GM06990 (cell line): ENCODE results near the gene TCEAL2.
"Not testable (repeated sequence)": the region's sequence is repeated elsewhere in the genome, so short reads cannot be mapped to it uniquely, and the experiment has no call there.

ENCODE experiments used
- DNase-seq: peaks from one replicate; pipeline ENCODE4 v3.0.0-alpha.2; 2011; ENCODE audit not compliant: insufficient read length; ENCODE audit errors: extremely low read depth
- H3K27me3 ChIP-seq: replicated peaks from 2 replicates; pipeline ENCODE4 v1.6.0; 2011; ENCODE audit warnings: low read length; ENCODE audit not compliant: control insufficient read depth, insufficient read depth
- H3K36me3 ChIP-seq: 2 replicates; pipeline ENCODE4 v1.5.1; 2011; ENCODE audit warnings: low read length; ENCODE audit not compliant: control insufficient read depth, insufficient read depth
- H3K4me3 ChIP-seq: replicated peaks from 2 replicates; pipeline ENCODE4 v1.5.1; 2011; ENCODE audit warnings: low read depth, mild to moderate bottlenecking, control low read depth, low read length
- CTCF ChIP-seq: IDR thresholded peaks from 2 replicates; pipeline ENCODE4 v1.5.1; 2011; ENCODE audit warnings: low read length, control low read depth, mild to moderate bottlenecking, inconsistent platforms; ENCODE audit not compliant: insufficient read depth, poor library complexity, severe bottlenecking

The TCEAL2 gene

DNA sequence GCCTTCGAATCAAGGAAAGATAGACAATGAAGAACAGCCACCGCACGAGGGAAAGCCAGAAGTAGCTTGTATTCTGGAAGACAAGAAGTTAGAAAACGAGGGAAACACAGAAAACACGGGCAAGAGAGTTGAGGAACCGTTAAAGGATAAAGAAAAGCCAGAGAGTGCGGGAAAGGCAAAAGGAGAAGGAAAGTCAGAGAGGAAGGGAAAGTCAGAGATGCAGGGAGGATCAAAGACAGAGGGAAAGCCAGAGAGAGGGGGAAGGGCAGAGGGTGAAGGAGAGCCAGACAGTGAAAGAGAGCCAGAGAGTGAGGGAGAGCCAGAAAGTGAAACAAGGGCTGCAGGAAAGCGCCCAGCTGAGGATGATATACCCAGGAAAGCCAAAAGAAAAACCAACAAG lies 1.4 kb downstream of the TCEAL2 start:
- no peak overlapping the region for H3K4me3 ChIP-seq
- DNase-seq, result no peak
- TF ChIP-seq CTCF, result no peak
- H3K27me3 ChIP-seq, result no peaks in the 10 kb centered on the region
- no peaks in the 10 kb centered on the region for H3K36me3 ChIP-seq

DNA sequence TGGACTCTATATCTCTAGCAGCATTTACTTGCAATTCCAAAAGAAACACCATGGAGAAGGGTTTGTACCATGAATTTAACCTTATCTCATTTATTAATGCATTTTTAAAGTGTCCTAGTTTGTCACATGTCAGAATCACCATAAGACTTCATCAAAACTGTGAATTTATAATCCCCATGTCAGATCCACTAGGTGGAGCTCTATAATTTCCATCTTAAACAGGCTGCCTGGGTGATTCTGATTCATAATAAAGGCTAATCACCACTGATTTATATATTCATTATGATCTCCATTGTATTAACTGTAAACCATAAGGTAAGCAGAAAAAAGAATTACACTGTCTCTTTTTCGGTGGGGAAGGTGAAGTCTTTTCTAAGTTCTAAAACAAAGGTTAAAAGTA lies 4.0 kb downstream of the TCEAL2 start:
- no peaks in the 10 kb centered on the region for H3K36me3 ChIP-seq
- H3K27me3 ChIP-seq, result no peaks in the 10 kb centered on the region
- peak; percentile 45 for TF ChIP-seq CTCF
- H3K4me3 ChIP-seq, result no peak overlapping the region
- DNase-seq, result no peak

GRCh38 chrX:102138064-102138463 lies 12.6 kb downstream of the TCEAL2 start:
- DNase-seq, result no peak
- H3K36me3 ChIP-seq, result no peaks in the 10 kb centered on the region
- TF ChIP-seq CTCF, result no peak
- no peak overlapping the region for H3K4me3 ChIP-seq
- H3K27me3 ChIP-seq, result no peaks in the 10 kb centered on the region

DNA sequence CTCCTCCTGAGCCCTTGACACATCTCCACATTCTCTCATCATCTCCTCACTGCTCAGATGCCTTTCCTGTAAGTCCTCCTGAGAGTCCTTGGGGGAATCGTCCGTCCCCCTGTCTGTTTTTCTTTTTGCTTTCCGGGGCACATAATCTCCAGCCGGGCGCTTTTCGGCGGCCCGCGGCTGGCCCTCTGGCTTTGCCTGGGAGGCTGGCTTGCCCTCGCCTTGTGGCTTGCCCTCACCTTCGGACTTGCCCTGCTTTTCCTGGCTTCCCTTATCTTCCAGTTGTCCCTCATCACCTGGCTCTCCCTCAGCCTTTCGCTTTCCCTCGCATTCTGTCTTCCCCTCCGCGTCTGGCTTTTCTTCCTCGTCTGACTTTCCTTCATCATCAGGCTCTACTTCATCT lies 15.4 kb downstream of the TCEAL2 start:
- H3K4me3 ChIP-seq, DNase-seq, H3K36me3 ChIP-seq, H3K27me3 ChIP-seq: not testable (repeated sequence)

DNA sequence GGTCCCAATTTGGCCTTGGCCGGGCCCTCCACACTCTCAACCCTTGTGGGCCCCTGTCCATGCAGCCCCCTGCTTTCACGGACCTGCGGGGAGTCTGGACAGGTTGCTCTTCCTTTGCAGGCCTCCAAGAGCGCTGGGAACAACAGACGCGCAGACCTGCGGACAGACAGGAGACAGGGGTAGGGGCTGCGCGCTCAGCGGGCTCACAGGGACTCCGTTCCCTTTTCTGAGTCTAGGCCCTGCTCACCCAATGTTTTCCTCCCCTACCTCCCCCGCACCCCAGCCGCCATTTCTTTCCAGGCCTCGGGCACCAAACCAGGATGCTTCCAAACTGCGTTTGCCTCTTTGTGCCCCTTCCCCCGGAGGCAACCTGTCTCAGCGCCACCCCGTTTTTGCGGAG lies 16.2 kb downstream of the TCEAL2 start:
- not testable (repeated sequence) for H3K27me3 ChIP-seq, H3K4me3 ChIP-seq, H3K36me3 ChIP-seq, DNase-seq

DNA sequence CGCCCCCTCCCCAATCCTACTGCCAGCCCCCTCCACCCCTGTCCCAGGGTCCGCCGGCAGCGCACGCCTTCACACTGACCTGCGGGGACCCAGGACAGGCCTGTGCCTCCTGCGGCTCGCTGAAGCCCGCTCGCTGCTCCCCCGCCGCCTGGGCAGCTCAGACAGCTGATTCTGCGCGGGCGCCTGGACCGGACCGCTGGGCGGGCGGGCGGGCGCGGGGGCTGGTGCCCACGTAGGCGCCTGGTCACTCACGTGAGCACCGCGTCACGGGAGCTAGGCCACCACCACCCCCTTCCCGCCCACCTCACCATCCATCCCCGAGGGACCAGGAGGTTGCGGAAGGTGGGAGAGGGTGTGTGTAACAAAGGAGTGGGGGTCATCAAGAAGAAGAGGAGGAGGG lies 16.8 kb downstream of the TCEAL2 start, which contains the start of gene TCEAL6:
Gene TCEAL6 (minus strand): TSS at position 208 of the 400 bp plus-strand sequence.
- H3K4me3 ChIP-seq, DNase-seq, H3K27me3 ChIP-seq, H3K36me3 ChIP-seq: not testable (repeated sequence)

DNA sequence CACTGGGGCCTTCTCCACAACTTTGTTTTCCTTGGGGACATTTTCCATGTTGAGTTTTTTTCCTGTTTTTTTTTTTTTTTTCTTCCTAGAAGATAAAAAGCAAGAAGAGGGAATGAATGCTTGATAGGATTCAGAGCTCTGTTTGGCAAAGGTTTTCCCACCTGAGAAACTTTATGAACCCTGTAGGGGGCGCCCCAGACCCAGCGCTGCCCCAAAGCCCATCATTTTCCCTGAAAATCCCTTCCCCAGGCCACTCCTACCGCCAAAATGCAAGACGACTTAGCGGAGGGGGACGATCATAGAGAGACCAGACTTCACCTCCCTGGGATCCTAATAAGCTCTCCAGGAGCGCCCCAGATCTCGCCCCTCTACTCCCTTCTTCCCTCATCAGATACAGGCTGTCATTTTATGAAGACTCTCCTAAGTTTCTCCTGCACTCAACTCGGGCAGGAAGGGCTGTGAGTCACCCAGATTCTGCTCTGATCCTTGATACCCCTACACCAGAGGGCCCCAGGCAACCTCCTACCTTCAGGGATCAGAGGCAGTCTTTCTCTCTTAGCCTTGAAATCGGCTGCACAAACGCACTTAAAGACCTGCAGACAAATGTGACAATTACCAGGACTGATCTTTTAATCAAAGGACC lies 28.9 kb downstream of the TCEAL2 start:
- no peaks in the 10 kb centered on the region for H3K36me3 ChIP-seq
- no peaks in the 10 kb centered on the region for H3K27me3 ChIP-seq
- peak; percentile 41 for TF ChIP-seq CTCF
- no peak for DNase-seq
- no peak overlapping the region for H3K4me3 ChIP-seq
